AG09319 (cell line): ENCODE measurements around the gene LRRC40.

Experiments used
- DNase-seq: peaks from one replicate; pipeline ENCODE4 v3.0.0-alpha.2; 2010; ENCODE audit warnings: low read depth; ENCODE audit errors: extremely low read depth
- TF ChIP-seq, protein P1 (sequence below): IDR thresholded peaks from 2 replicates; pipeline ENCODE4 v1.5.1; 2011; ENCODE audit warnings: low read depth, mild to moderate bottlenecking, inconsistent platforms, low read length, moderate library complexity

LRRC40 gene

DNA sequence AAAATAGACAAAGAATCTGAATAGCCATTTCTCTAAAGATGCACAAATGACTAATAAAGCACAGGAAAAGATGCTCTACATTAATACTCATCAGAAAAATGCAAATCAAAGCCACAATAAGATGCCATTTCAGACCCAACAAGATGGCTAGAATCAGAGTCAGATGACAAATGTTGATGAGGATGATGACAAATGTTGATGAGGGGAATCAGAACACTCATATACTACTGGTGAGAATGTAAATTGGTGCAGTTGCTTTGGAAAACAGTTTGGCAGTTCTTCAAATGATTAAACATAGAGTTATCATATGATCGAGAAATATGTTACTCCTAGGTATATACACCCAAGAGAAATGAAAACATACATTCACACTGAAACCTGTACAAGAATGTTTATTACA, 33.9 kb downstream of the LRRC40 start:
- DNase-seq: no peak
- TF ChIP-seq, protein P1, sequence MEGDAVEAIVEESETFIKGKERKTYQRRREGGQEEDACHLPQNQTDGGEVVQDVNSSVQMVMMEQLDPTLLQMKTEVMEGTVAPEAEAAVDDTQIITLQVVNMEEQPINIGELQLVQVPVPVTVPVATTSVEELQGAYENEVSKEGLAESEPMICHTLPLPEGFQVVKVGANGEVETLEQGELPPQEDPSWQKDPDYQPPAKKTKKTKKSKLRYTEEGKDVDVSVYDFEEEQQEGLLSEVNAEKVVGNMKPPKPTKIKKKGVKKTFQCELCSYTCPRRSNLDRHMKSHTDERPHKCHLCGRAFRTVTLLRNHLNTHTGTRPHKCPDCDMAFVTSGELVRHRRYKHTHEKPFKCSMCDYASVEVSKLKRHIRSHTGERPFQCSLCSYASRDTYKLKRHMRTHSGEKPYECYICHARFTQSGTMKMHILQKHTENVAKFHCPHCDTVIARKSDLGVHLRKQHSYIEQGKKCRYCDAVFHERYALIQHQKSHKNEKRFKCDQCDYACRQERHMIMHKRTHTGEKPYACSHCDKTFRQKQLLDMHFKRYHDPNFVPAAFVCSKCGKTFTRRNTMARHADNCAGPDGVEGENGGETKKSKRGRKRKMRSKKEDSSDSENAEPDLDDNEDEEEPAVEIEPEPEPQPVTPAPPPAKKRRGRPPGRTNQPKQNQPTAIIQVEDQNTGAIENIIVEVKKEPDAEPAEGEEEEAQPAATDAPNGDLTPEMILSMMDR: no peak

DNA sequence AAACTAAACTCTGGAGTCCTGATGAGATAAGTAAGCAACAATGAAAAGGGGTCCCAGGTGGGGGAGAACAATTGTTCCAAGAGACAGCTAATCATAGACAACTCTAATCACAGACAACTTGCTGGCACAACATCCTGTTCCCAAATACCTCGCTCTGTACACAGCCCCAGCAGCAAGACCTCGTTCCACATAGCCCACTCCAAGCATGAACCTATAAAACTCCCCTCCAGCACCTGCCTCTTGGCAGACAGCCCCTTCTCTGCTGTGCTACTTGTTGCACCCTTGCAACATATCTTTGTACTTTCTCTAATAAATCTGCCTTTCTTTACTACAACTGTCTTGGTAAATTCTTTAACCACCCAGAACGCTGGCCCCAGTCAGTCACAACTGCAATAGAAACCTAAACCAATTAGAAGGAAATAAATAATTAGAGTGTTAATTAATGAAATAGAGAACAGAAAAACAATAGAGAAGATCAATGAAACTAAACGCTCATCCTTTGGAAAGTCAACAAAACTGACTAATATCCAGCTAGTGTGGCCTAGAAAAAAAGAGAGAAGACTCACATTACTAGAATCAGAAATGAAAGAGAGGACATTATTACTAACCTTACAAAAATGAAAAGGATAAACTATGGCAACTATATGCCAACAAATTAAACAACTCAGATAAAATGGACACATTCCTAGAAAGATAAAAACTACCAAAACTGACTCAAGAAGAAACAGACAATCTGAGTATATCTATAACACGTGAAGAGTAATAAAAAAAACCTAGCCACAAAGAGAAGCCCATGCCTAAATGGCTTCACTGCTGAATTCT, 36.1 kb downstream of the LRRC40 start:
- TF ChIP-seq, protein P1: no peak
- DNase-seq: no peak

DNA sequence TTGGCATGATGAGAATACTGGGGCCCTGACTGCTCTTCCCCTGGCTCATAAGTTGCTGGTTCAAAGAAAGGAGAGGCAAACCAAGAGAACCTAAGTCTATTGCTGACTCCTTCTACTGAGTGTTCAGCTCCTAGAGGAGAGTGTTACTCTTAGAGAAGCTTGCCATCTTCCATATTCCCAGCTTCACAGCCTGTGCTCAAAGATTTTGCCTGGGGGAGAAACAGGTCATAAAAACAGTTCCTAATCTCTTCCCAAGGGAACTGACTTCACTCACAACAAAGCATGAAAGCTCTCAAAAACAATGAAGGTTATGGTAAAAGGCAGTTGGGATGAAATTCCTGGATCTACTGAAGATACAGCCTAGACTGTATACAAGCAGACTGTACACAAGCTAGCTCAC, 37.1 kb downstream of the LRRC40 start:
- no peak for DNase-seq
- TF ChIP-seq, protein P1: no peak

DNA sequence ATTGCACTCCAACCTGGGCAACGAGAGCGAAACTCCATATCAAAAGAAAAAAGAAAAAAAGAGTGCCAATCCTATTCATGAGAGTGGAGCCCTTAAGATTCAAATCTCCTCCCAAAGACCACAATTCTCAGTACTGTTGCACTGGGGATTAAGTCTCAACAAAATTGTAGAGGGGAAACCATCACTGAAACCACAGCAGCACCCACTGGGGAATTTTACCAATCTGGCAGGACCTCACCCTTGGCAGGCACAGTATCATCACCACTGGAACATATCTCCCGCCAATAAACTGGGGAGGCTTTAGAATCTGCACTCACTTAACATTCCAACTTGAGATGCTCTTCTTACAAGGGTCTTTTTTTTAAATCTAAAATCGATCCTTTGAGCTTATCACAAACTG, 41.0 kb downstream of the LRRC40 start:
- no peak for DNase-seq
- TF ChIP-seq, protein P1: no peak

DNA sequence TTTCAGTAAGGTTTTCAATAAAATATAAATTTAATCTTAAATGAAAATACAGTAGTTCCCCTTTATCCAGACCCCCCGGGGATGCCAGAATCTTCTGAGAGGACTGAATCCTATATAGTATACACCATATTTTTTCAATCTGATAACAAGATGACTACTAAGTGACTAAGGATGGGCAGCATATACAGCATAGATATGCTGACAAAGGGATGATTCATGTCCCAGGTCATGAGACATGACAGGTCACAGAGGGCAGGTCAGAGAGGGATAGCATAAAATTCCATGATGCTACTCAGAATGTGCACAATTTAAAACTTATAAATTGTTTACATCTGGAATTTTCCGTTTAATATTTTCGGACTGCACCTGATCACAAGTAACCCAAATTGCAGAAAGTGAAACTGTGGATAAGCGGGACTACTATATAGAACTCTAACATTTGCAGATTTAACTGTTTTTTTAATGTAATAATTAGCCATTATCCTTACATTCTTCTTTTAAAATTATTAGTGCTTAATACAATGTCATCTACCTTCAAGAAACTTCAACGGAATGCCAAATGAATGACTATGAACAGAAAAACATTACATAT, 48.8 kb downstream of the LRRC40 start:
- TF ChIP-seq, protein P1: no peak
- DNase-seq: no peak

DNA sequence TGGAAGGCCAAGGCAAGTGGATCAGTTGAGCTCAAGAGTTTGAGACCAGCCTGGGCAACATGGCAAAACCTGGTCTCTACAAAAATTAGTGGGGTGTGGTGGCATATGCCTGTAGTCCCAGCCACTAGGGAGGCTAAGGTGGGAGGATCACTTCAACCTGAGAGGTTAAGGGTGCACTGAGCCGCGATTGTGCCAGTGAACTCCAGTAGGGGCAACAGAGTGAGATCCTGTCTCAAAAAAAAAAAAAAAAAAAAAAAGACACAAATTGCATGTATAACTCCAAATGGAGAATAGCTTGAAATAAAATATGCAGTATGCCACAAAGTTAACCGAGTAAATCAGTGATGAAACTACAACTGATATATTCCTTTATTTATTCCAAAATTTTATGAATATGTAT, 51.6 kb downstream of the LRRC40 start:
- DNase-seq: no peak
- TF ChIP-seq, protein P1: no peak

DNA sequence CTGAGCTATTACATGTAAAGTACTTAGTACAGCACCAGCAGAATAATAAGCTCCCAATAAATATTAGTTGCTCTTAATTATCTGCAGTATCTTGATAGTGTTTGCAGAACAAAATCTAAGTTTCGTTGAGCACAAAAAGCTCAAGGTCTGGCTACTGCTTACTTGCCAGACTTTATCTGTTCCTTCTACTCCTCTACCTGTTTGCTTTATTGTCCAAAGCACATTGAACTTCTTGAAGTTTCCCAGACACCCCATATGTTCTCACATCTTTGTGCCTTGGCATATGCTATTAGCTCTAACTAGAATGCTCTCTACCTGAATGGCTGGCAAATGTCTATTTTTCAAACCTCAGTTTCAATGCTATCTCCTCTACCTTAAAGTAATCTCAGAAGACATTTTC, 54.9 kb downstream of the LRRC40 start:
- TF ChIP-seq, protein P1: no peak
- no peak for DNase-seq
